CD4-positive, alpha-beta T cell treated with Interferon alpha-2 for 1 hour (primary cell): ENCODE results near the gene ATP5F1E.

ENCODE experiments used
- DNase-seq, 2 donors: peaks; one replicate each; pipeline ENCODE4 v3.0.0-alpha.2; 2020 to 2022

The ATP5F1E gene

DNA sequence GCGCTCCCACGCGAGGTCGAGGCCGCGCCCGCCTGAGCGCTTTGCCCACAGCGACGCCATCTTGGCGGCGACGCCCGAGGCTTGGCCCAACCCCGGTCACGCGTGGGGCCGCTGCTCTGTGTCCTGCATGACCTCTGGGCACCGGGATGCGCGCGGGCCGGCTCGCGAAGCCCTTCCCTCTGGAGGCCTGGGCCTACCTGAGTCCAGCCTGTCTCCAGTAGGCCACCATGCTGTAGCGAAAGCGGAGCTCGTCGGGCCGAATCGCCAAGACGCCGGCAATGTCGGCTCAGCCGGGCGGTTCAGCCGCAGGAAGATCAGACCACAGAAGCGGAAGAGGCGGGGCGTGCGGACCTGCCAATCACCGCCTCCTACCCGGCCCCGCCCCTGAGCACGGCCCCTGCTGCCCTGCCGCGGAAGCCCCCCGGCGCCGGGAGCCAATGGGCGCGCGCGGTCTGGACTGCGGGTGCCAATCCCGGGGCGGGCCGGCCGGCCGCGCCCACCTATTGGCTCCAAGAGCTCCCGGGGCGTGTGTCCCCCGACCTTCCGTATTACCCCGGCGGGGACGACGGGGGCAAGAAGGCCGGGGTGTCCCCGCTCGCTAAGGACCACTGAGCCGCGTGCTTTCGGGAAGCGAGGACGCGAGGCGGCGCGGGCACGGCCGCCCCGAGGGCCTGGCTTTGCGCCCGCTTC, at the start of gene ATP5F1E:
Gene ATP5F1E, minus strand, starts transcription at position 313 of the 690 bp plus-strand sequence. Its CDS starts 84 bp downstream, at position 229.
- DNase-seq, result peak; percentile 97 to 98

DNA sequence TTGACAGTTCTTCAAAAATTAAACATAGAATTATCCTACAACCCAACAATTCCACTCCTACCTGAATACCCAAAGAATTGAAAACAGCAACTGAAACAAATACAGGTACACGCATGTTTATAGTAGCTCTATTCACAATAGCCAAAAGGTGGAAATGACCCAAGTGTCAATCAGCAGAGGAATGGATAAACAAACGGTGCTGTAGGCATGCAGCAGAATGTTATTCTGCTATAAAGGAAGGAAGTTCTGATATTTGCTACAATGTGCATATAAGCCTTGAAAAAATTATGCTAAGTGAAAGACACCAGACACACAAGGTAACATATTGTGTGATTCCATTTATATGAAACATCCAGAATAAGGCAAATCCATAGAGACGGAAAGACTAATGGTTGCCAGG, 48.9 kb upstream of the ATP5F1E start:
- DNase-seq, result no peak

DNA sequence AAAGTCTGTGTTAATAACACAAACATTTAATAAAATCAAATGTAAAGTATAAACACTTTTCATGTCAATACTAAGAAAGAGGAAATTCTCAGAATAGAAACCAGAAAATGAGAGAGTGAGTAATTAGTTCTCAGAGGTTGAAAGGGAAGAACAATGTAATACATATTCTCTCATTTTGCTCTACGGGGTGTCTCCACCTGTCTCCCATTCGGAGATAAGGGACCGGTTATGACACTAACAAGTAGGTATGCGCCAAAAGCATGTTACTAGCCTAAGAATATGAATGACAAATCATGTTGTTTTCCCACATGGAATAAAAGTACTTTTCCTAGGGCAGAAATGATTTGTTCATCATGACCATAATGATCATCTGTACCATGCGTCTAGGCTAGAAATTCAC, 46.1 kb upstream of the ATP5F1E start:
- no peak for DNase-seq

DNA sequence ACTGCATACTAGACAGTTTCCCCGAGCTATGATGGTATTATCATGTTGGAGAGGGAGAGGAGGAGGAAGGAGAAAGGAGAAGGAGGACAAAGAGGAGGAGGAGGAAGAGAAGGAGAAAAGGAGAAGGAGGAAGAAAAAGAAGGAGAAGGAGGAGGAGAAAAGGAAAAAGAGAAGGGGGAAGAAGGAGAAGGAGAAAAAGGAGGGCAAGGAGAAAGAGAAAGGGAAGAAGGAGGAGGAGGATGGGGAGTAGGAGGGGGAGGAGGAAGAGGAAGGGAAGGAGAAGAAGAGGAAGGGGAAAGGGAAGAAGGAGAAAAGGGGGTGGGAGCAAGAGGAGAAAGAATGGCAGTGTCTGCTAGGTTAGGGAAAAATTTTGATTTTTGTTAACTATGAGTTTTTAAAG, 45.6 kb upstream of the ATP5F1E start:
- no peak for DNase-seq

- no peak for DNase-seq
Measured at GRCh38 chr20:59075934-59076508, 43.9 kb upstream of the ATP5F1E start.

DNA sequence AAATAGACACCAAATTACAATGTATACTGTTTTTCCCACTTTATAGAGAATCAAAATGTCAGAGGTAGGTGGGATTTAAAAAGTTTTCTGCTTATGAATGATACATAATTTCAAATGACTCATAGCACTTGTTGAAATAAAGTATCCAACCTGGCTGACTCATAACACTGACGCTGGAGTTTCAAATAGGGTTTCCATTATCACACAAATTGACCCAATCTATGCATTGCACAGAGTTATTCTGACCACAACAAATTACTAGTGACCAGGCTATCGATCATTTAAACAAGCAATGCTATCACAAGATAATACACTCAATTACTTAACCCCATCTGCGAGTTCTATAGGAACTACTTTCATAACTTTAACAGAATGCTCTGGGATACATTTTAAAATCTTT, 42.3 kb upstream of the ATP5F1E start:
- DNase-seq, result no peak

DNA sequence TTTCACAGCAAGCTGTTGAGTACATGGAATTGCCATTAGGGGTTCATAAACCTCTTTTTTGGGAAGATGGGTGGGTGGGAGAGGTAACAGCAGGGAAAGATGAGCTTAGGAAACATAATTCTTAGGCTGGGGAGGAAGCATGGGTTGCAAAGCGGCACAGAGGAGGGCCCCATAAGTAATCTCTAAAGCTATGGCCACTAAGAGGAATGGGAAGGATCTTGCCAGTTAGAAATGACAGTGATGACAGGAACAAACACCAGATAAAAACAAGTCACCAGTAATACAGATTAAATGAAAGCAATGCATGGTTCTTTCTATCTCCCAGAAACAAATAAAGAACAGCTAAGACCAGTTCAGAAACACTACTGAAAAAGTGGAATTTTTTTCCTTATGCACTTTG, 41.4 kb upstream of the ATP5F1E start:
- DNase-seq, result no peak

DNA sequence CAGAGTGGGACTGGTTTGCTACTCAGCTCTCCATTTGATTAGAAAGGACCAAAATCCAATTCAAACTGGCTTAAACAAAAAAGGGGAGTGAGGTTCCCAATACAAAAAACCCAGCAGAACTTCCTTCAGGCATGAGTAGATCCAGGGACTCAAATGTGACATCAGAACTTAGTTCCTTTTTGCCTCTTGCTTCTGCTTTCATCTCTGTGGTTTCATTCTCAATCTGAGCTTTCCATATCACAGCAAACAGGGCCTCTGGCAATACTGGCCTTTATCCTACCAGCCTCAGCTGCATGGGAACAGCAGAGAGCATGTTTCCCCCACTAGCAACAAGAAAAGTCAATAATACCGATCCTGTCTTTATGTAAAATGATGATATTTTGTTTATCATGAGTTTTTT, 39.1 kb upstream of the ATP5F1E start:
- DNase-seq, result no peak

DNA sequence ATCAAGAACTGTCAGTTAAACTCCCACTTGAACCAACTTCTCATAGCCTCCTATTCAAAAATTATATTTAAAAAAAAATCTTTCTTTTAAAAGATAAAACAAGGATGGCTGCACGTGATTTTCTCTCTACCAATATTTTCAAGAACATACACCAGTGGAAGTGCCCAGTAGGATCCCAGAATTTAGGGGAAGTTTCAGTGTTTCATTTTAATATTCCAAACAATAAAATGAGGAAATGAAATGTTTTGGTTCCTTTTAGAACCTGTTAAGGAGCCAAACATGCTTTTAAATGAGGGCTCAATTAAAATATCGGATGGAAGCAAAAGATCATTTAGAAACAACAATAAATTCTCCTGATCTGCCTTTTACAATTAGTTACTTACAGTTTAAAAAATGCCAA, 36.9 kb upstream of the ATP5F1E start:
- DNase-seq, result no peak

DNA sequence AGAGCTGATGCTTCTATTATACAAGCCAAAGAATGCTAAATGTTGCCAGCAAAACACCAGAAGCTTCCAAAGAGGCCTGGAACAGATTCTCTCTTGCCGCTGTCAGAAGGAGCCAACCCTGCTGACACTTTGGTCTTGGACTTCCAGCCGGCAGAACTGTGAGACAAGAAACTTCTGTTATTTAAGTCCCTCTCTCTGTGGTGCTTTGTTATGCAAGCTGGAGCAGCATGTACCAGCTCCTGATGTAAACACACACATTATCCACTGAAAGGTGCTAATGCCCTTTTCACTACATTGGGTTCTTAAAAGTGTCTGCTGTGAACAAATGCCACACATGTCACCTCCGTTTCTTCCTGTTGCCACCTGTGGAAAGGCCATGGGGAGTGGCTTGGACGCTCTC, 36.4 kb upstream of the ATP5F1E start:
- no peak for DNase-seq

DNA sequence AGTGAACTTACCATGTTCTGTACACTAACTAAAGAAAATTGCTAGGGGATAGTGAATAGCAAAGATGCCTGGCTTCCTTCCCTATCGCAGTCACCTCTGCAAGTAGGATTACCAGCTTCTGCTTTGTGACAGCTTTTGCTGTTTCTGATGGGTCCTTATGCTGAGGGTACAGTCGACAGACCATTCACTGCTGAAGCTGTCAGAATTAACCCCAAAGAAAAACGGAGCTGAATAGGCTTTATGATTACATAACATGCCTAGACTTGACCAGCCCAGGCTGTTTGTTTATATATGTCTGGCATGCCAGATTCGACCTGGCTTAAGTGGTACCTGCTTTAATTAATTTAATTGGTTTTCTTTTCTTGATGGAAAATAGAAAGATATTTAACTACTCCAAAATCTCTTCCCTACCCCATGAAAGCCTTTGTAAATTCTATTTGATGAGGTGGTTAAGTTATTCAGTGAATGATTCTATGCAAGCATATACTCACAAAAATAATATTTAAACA, 32.1 kb upstream of the ATP5F1E start:
- DNase-seq, result no peak

DNA sequence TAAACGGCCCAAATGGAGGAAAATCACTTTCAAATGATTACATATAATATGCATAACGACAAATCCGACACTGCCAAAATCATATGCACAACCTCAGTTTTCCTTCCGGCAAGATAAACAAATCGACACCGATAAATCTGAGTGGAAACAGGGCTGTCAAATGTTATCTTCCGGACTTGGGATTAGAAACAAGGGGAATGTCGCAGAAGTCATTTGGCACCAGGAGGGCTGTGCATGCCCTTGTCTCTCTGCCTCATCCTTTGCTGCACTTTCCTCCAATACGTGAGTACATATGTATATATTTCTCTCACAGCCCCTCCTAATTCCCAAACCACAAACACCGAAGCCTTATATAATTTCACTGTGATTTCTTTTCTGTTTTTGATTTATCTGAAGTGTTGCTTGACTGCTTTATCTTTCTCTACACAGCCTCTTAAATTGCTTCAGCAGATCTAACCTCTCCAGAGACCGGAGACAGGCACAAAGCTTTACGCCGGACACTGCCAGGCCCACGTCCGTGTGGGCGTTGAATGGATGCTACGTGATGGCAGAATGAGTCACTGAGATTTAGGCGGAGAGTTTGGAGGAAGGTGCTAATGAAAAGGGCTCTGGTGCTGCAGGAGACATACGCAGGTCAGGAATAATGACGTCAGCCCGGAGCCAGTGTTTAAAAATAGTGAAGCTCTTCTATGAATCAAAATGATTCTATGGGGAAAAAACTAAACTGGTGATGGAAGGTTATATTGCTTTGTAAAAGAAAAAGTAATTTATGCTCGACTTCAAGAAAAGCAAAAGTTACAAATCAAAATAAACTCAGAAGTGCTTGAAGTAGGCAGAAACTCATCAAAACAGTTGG, 31.5 kb upstream of the ATP5F1E start:
- no peak for DNase-seq

DNA sequence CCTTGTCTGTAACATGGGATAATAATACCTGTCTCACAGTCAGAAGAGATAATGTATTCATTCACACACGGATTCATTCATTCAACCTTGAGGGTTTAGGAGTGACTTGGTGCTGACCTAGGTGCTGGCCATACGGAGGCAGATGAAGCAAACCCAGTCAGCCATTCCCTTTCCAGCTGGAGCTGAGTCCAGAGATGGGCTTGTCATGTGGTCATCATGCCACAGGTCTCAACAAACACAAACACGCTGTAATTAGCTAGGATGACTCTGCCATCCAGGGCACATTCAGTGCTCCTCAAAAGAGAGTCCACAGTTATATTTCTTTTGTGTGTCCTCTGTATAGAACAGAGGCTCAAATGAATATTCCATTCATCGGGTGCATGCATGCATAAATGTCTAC, 29.9 kb upstream of the ATP5F1E start:
- DNase-seq, result no peak

- peak in 1 of 2 donors; percentile 57 for DNase-seq
Measured at GRCh38 chr20:59055302-59055701, 23.2 kb upstream of the ATP5F1E start.

DNA sequence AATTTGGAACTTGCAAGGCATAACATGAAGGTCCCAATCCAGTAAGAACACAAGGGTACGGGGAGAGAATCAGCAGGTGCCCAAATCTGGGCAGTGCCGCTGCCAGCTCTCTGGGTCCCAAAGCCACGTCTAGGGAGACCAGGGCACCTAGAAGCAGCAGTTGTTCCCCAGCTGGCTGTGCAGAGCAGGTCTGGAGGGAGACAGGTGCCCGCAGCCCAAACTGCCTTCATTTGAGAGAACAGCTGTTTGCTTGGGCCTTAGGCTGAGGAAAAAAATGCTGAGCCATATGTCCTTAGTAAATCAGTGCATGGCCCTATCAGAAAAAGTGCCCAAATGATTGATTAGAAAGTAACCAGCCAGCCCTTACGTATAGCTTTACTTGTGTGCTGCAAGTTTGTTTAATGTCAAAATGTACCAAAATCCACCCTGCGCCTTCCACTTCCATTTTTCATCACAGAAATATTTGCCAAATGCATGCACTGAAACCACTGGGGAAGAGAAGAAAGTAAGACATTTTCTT, 19.6 kb upstream of the ATP5F1E start:
- DNase-seq, result no peak

DNA sequence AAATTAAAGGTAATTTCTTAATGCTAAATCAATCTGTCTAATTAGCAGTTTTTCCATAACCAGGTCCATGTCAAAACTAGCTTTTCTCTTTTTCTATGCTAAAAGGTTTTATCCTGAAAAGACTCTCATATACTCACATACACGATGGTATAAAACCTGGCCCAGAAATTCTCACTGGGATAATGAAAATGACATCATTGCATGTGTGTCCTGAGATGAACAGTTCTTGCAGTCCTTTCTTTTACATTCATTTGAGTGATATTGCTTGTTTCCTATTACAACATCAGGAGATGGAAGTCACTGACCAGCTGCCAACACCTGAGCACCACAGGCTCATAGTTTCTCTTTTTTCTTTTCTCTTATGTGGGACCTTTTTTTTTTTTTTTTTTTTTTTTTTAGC, 18.3 kb upstream of the ATP5F1E start:
- no peak for DNase-seq

DNA sequence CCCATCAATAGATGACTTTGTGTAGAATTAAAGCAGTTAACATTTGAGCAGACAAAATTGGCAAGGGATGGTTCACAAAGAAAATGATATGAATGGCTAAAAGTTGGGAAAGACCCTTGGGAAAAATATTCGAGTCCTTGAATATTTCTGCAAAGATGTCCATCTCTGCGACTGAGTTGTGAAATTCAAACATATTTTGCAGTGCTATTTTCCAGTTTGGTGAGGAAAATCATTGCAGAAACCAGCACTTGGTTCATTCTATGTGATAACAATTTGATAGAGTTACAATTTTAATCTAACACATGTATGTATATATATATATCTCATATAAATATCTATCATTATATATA, 16.5 kb upstream of the ATP5F1E start:
- DNase-seq, result no peak

- DNase-seq, result no peak
Measured at GRCh38 chr20:59047938-59048680, 16.0 kb upstream of the ATP5F1E start.

- DNase-seq, result no peak
Measured at GRCh38 chr20:59046862-59047261, 14.7 kb upstream of the ATP5F1E start.

GRCh38 chr20:59044796-59045195, 12.7 kb upstream of the ATP5F1E start:
- DNase-seq, result no peak

GRCh38 chr20:59044295-59044694, 12.2 kb upstream of the ATP5F1E start:
- DNase-seq, result no peak

DNA sequence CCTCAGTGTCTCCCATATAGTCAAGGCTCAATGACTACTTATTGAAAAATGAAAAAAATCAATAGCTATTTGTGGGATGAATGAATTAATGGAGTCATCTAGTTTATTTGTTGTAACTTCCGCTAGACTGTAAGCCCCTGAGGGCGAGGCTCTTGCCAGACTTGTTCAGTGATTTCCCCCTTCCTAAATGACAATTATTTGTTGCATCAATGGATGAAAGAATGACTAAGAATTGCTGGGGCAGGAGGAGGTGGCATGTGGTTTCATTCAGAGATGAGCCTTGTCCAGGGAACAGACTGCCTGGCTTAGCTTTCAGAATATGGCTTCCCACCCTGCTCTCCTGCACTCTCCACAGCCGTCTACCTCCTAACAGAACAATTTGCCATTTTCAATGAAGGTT, 11.6 kb upstream of the ATP5F1E start:
- no peak for DNase-seq
